ENCODE results near the gene NHLRC4.

GRCh38 chr16:606656-607307 lies 40.0 kb downstream of the NHLRC4 start:
- TF ChIP-seq CTCF (IDR thresholded peaks at IDR 0.05) (no peak), POLR2A (IDR thresholded peaks at IDR 0.05) (no peak)
